ENCODE results near the gene PLXNA4.
"Not testable (repeated sequence)": the region's sequence is repeated elsewhere in the genome, so short reads cannot be mapped to it uniquely, and the experiment has no call there.

Gene PLXNA4

DNA sequence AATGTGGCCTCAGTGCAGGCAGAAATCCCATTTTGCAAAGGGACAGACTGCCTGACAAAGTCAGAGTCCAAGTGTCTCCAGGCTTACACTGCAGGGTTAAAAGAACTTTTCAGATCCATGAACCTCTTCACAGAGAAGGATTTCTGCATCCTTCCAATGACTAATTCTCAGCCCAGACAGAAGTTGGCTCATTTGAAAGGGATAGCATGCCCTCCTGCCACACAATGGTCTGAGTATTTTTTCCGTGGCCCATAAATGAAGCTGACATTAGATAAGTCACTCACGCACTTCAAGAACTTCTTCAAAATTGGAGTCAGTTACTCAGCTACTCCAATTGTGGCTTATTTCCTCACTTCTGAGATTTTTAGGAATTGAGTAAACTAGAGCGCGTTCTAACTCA, 170.2 kb downstream of the PLXNA4 start:
- DNase-seq: no peak

DNA sequence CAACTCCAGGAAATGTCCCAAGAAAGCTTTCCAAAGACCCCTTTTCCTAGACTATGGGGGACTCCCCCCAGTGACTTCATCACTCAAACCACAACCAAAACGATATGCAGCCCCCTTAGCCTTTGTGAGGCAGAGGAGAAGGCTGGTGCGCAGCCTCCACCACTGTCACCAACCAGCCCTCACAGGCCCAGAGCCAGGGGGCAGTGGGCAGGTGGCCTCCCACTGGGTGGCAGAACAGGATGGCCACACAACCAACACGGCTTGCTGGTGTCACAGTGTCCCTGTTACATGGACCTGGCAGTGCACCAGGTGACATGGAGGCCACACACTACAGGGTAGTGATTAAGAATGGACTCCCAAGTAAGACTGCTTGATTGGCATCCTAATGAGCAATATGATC, 172.0 kb downstream of the PLXNA4 start:
- DNase-seq: no peak

DNA sequence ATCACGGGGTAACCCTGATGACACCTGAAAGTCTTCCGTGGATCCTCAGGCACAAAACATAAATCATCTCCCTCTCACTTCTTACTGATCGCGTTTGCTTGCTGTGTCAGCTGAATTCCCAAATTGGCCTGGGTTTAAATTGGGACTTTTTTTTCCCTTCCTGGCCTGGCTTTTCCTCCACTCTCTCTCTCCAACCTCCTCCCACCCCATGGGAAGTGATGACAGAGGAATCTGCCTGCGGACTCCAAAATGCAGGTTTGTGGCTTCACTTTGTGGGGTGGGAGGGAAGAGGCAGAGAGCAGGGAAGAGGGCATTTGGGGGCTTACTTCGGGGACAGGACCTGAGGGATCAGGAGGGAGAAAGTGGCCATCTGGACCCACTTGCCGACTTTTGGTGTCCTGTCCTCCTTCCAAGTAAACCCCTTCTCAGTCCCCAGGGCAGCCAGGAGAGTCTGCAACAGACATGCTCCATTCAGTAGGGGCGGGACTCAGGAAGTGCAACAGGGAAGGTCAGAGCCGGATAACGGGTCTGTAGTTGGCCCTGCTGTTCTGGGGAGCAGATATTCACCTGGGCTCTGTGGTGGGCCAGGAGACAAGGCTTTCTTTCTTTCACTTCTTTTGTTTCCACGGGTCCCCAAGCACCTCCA, 172.7 kb downstream of the PLXNA4 start:
- DNase-seq: no peak

DNA sequence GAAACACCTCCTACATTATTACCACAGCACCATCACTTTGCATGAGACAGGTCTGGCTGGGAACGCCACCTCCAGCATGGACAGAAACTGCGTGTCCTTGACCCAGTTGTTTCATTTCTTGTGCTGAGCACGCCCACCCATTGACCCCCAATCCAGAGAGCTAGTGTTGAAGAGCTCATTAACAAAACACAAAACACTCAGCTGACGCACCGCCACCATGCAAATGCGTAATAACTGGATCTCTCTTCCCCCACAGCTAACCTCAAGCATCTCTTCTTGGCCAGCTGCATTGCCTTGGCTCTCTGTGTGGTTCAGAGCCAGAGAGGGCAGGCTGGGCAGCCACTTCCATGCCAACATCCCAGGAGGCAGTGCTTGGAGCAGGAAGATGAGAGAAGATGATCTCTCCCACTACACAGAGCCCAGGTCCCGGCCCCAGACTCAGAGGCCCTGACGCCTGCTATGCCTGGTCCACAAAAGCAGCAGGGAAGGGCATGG, 173.5 kb downstream of the PLXNA4 start:
- no peak for DNase-seq

DNA sequence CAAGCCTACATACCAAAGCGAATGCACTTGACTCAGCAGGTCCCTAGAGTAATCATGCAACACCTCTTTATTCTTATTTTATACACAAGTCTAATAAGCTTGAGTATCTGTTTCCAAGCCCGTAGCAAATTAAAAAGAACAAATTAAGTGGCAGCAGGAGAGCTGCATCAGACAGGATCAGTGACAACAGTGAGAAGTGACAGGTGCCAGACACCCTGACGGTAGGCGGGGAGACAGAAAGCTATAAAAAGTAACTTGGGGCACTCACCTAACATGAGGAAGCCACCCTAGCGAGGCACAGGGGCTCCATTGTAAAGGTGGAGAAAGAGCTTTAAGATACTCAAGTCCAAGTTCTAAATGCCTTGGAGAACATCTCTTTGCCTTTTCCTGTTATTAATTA, 174.2 kb downstream of the PLXNA4 start:
- DNase-seq: no peak

DNA sequence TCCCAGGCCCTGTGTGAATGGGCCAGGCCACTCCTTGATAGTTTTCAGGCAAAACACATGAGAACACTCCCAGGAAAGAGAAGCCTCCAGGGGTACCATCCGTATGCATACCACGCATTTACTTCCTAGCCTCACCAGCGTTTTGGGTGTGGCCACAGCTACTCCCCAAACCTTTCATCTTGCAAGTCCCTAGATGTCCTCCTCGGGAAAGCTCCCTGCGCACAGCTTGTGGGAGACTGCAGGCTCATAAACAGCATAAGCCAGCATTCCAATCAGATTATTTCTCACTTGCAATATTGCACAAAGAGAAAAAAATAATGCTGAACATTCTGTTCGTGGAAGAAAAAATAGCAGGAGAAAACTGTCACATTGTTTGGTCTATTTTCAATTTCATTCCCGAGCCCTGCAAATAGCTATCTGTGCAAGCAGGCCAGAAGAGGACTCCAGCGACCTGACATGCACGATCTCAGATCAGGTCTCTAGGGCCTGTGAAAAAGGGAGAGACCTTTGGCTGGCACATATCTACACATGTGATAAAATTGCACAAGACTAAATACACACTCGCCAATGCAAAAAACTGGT, 175.6 kb downstream of the PLXNA4 start:
- no peak for DNase-seq

DNA sequence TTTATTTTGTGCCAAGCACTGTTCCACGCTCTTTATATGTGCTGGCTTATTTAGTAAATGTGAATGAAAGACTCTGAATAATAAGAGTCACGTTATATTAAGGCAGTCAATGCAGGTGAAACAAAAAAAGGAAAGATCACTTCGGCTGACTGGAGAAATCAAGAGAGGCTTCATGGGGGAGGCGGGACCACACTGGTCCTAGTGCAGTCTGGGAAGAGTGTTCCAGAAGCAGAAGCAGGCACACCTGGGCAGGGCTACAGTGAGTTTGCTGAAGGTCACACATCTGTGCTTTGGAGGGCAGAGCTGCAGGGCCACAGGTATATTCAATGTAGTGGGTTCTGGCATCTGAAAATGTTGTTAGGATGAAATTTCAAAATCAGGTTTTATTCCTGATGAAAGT, 176.9 kb downstream of the PLXNA4 start:
- DNase-seq: no peak

DNA sequence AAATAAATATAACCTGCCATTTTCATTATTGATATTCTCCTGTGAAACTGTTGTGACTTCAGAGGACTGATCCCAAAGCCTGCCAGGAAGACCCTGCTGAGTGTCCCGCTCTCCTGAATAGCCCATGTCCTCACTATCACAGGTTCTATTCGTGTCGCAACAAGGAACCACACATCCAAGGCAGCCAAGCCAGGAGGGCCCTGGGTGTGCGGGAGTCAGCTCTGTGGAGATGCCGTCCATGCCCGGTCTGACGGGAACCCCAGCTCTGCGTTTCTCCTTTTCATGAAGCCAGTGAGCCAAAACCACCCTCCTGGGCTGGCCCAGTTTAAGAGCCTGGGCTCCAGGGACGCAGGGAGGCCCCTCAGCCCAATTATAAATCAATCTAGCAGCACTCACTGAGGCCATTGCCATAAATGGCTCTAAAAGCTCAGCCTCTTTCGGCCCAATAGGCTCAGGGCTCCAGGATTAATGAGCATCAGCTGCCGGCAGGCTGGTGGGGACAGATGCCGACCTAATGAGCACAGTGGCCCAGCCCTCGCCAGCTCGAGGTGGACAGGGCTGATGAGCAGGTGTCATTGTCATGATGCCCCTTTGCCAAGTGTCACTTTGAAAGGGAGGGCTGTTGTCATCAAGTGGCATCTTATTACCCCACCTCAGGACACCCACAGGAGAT, 177.9 kb downstream of the PLXNA4 start:
- DNase-seq: no peak

DNA sequence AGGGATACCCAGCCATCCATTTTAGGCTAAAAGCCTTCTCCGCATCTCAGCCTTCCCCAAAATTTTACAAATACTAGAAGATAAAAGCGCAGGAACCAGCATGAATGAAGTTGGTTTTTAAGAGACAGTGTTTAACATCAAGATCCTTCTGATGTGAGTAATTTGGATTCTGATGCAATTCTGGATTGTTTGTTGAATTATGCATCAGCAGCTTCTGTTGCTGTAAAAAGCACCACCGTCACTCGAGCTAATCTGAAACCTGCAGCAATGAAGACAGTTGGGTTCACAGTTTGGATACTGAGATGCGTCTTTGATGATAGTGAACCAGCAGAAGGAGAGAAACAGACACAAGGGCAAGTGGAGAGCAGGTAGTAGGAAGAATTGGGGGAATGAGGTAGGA, 179.2 kb downstream of the PLXNA4 start:
- DNase-seq: no peak

DNA sequence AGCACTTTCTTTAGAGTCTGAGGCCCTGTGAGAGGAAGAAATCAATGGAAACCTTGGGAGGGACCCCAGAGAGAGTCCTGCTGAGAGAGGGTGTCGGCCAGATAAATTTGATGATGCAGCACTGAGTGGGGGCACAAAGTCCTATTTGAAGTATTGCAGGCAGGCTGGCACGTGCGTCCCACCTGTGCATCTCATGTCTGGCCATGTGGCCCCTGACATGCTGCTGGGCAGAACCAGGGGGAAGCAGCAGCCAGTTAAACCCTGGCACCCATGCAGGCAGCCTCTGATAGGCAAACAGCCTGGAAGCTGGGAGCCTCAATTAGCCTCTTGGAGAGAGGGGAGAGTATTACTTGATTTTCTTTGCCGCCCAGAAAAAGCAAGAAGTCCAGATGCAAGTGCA, 180.9 kb downstream of the PLXNA4 start:
- no peak for DNase-seq

DNA sequence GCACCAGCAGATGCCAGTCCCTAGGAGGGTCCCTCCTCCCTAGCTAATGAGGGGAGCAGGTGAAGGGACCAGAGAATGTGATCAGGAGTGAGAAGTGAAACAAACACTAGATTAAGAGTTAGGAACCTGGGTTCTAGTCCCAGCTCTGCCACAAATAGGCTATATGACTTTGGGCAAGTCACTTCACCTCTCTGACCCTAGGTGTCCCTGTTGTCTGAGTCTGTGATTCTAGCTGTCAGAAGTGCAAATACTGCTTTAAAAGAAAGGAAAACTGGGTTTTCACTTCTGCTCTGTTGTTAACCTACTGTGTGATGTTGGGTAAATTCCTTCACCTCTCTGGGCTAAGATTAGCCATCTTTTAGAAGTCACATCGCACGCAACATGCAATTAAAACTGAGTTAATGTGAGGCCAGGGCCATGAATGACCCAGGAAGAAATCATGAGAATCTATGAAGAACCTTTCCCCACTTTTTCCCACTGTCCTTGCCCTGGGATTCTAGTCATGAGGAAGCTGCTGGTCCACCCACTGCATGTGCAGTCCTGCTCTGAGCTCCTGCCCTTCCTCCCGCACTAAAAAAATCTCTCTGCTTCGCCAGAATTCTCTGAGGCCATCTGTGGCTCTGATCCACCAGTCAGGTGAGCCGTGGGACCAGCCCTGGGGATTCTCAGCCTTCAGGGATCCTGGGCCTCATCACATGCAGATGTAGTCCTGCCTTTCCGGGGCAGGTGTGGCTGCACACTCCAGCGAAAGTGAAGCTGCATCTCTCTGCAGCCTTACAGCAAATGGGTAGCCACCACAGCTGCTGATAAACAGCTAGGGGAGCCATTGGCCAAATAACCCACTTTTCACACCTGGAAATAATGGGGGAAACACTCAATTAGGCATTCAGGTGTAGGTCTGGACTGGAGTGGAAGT, 181.7 kb downstream of the PLXNA4 start:
- no peak for DNase-seq

DNA sequence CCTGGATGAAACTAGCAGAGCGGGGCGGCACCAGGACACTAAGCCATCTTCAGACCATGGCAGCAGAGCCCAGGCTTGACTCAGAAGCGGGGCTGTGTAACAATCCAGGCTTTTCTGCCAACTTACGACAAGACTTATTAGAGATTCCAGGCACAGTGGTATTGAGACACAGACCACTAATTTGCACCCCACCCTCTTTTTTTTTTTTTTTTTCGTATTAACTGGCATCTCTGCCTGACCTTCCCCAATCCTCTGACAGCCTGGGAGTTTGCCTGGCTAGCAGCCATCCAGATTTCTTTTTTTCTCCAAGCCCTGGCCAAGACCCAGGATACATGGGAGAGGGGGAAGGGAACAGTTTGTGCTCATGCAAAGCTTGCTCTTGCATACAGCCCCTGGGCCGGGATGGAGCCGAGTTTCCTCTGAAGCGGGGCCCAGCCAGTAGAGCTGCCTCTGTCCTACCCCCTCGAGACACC, 182.4 kb downstream of the PLXNA4 start:
- no peak for DNase-seq

DNA sequence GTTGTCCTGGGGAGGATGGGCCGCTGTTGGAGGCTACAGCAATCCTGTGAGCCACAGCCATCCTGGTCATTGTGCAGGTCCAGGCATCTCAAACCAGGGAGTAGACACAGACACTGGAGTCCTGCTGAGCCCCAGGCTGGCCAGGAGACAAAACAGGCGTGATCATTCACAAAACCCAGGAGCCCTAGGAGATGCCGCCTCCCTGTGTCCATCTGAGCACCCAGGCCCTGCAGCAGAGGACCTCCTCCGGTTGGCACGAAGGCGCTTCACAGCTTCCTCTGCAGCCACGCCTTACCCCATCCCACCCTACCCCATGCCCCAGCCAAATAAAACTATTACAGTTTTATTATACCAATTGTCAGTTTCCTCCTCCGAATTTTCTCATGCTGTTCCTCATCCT, 183.6 kb downstream of the PLXNA4 start:
- DNase-seq: no peak

DNA sequence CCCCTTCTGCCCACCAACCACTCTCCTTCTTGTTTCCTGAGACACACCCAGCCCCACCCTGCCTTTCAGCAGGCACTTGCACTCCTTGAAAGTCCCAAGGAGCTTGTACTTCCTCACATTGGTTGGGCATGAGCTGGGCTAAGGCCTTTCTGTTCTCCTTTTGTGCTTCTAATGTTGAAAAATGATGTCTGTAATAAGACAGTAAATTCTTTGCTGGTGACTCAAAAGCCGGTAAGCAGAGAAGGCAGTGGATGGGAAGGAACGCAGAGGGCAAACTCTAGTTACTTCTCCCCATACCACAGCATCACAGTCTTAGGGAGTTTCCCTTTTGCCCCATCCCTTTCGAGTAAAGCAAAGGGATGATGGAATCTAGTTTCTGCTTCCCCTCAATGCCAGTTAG, 185.6 kb downstream of the PLXNA4 start:
- DNase-seq: no peak

DNA sequence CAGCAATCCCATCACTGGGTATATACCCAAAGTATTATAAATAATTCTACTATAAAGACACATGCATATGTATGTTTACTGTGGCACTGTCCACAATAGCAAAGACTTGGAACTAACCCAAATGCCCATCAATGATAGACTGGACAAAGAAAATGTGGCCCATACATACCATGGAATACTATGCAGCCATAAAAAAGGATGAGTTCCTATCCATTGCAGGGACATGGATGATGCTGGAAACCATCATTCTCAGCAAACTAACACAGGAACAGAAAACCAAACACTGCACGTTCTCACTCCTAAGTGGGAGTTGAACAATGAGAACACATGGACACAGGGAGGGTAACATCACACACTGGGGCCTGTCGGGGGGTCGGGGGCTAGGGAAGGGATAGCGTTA, 186.2 kb downstream of the PLXNA4 start:
- not testable (repeated sequence) for DNase-seq

DNA sequence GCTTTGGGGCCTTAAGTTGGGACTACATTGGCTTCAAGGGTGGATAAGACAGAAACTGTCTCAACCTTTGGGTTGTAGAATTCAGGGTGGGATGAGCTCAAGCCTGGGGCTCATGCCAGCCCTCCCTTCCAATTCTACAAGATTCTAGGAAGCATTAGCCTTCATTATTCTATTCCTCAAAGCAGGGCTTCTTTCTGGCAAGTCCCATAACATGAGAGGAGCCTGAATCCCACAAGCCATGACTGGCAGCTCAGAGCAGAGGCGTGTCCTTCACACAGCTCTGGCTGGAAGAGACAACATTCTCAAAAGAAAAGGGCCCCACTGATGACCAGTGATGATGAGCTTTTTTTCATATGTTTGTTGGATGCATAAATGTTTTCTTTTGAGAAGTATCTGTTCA, 187.6 kb downstream of the PLXNA4 start:
- no peak for DNase-seq

DNA sequence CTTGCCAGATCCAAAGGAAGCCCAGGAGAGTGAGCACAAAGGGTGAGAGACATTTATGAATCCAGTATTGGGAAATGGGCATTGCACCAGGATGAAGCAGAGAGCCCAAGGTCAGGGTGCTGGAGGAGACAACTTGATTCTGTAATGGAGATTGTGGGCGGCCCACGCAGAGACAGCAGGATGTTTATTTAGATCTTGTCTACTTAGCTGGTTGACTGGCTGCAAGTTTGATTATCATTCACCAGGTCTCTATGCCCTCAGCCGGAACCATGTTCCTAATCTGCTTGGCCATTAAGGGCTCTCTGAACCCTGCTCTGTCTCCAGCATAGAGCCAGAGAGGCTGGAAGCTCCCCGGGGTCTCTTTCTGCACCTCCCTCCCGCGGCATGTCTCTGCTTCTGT, 188.7 kb downstream of the PLXNA4 start:
- DNase-seq: no peak

DNA sequence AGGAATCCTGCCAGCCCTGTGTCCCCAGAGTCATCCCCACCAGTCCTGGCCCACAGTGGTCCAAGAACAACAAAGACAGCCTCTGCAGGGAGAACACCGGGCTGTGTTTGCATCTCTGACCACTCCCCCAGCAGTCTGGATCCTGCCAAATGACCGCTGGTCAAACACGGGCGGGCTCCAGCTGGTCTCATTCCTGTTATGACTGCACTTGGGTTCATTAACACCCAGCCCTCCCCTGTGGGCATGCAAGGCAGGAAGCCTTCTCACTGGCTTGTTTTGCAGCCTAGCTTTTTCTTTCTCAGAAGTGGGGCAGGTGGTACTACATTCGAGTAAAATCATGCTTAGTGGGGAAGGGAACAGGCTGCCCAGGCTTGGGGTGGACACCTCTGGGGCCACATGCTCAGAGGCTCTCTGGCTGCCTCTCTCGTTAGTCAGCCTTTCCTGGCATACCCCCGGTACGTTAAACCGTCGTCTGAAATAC, 190.0 kb downstream of the PLXNA4 start:
- DNase-seq: no peak

DNA sequence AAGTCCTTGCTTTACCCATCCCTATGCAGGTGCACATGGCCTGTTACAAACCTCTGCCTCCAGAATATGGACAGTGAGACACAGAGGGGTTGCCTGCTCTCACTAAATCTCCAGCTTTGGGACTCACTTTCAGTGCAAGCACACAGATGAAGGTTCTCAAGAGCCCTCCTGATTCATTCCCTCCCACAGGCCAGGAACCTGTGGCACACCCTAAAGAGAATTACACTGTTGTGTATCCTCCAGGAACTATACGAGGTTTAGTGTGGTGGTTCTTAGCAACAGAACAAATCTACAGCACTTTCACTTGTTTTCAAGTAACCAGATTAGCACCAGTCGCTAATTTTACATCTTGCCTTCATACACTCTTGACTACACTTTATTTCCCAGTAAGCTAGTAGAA, 192.3 kb downstream of the PLXNA4 start:
- DNase-seq: no peak

DNA sequence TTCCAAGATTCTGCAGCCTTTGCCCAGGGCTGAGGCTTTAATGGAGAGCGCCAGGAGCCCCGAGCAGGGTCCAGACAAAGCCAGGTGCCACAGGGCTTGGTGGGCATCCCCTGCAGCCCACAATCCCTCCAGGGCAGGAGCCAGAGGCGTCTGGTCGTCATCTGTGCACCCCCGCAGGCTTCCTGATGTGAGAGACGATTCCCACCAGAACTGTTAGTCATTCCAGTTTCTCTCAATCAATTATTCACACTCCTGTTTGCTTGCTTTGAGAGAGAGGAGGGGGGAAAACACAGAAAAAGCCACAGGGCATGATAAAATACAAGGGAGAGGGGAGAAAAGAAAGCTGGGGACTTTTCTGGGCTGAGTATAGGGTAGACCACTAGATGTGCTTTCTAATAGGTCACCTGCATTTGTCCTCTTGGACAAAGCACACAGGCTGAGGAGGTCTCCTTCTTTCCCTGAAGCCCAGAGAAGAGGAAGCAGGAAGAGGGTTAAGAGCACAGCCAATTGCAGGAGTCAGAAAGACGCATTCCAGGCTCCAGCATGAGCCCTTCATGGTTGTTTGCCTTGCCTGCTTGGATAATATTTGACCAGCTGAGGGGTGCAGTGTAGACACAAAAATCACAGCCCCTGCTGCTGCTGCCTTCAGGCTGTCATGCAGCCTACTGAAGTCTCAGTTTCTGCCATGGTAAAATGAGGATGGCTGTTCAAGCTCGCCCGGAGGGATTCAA, 194.4 kb downstream of the PLXNA4 start:
- DNase-seq: no peak

DNA sequence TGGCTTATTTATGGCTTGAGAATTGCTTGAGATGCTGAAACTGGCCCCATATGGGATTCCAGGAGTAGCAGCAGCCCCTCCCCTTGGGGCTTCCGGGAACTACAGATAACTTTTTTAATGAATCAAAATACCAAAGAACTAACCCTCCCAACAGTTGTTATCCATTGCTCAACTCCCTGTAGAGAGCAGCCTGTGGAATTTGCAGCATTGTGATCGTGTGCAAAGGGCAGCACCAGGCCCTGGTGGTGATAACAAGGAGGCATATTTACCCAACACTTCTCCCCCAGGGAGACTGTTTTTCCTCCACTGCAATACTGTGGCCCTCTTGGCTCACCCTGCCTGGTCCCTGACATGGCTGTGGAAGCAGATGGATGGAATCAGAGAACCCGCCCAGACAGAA, 196.2 kb downstream of the PLXNA4 start:
- DNase-seq: no peak

DNA sequence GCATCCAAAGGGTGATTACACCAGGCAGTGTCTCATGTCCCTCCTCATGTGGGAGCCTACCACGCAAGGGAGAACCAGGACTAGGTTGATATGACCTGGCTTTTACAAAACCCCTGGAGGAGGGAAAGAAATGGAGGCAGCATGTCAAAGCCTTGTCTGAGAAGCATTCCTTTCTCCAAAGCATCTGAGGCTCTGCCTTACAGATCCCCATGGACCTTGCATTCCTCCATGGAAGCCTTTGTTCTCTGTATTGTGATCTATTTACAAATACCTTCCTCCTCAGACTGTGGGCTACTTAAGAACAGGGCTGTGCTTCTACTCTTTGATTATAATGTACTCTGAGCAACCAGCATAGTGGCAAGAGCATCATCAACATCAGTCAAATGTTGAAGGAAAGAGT, 197.0 kb downstream of the PLXNA4 start:
- DNase-seq: no peak

All from stimulated activated CD4-positive, alpha-beta T cell treated with anti-CD3 and anti-CD28 coated beads, Interleukin-2, amount 100 ng/mL, for 24 hours (primary cell).